GM23248 (cell line): ENCODE measurements around the gene HSD11B1.

Source experiments
- EZH2 ChIP-seq: fragments of 200-600 bp; sonication (generic); IDR thresholded peaks from 2 replicates; pipeline ENCODE4 v1.6.1; 2018; ENCODE audit warnings: antibody characterized with exemption, mild to moderate bottlenecking; ENCODE audit not compliant: insufficient read depth, poor library complexity, severe bottlenecking
- EZH2phosphoT487 ChIP-seq: fragments of 200-600 bp; sonication (generic); IDR thresholded peaks from 2 replicates; pipeline ENCODE4 v1.6.1; 2018; ENCODE audit warnings: antibody characterized with exemption, moderate library complexity, mild to moderate bottlenecking, low read depth; ENCODE audit not compliant: insufficient read depth

DNA sequence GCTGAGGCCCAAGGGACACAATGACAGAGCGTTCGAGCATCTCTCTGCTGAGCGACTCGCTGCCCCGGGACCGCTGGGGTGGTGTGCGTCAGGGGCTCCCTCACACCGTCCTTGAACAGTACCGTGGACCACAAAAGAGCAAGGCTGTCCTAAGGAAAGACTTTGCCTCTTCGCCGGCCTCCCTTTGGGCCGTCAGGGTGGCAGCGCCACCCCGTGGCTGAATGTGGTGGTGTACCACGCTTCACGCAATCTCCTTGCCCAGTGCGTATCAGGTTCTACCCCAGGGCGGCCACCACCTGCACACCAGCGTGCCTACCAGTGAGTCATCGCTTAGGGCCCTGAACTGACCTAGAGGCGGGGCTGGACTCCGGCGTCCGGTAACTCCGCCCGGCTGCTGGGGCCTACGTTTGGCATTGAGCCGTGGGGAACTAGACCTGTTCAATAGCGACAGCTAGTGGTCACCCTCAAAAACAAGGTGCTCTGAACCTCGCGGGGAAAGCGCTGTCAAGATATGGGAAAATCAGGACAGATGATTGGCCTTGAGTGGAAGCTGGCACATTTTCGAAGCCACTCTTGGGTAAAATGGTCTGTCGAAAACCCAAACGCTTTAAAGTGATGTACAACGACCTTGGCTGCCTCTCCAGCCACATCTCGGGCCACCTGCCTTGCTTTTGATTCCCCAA lies 43.1 kb downstream of the HSD11B1 start:
- TF ChIP-seq EZH2 (no peak), EZH2phosphoT487 (no peak)
